SK-N-MC (cell line): ENCODE results near the gene RPS6KL1.

Experiments used
- EZH2 ChIP-seq: fragments of 200-600 bp; sonication (generic); IDR thresholded peaks from one replicate; pipeline ENCODE4 v1.6.1; 2017; ENCODE audit warnings: antibody characterized with exemption
- POLR2AphosphoS5 ChIP-seq: IDR thresholded peaks from 2 replicates; pipeline ENCODE4 v1.6.1; 2012; ENCODE audit warnings: mild to moderate bottlenecking, low read depth, low read length, borderline replicate concordance

DNA sequence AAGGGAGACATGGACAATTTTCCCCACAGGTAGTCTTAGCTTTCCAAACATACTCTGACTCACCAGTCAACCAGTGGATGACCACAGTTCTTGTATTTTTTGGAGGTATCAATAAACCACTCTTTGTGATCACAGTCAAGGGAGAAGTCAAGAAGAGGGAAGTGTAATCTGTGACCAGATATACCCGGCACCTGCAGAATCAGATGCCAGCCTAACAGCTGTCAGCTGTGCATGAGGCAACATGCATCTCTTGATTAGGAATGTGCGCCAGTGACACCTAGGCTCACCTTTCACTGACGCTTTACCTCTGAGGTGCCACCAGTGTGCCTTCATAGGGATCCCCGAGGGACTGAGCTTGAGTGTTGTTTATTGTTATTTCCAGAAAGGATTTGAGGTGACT lies 67.1 kb downstream of the RPS6KL1 start:
- TF ChIP-seq EZH2 (no peak), POLR2AphosphoS5 (no peak)
